HG03439 (cell line): ENCODE measurements around the gene ATG4C.

Experiments used
- ATAC-seq: cut with Tn5 transposase; IDR thresholded peaks from one replicate; pipeline ENCODE4 v1.9.1; 2021; ENCODE audit warnings: mild to moderate bottlenecking, moderate library complexity; ENCODE audit not compliant: unreplicated experiment

The ATG4C gene

GRCh38 chr1:62903522-62903921, 119.6 kb downstream of the ATG4C start:
- no peak for ATAC-seq

- no peak for ATAC-seq
Observed at GRCh38 chr1:62903982-62904855, 120.3 kb downstream of the ATG4C start.

DNA sequence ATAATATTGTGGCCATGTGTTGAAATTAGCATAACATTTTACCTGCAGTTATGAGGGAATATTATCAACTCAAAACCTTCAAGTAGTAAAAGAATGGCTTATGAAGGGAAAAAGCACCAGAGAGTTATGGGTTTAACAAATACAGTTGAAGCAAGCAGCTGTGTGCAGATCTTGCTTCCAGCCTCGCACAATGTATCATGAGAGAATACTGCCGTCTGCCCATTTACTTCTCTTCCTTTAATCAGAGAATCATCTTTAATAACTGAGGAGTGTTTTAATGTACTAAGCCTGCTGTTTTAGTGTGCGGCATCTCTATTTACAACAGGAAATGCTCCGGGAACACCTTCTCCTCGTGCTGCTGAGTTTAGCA, 120.9 kb downstream of the ATG4C start:
- ATAC-seq = no peak

DNA sequence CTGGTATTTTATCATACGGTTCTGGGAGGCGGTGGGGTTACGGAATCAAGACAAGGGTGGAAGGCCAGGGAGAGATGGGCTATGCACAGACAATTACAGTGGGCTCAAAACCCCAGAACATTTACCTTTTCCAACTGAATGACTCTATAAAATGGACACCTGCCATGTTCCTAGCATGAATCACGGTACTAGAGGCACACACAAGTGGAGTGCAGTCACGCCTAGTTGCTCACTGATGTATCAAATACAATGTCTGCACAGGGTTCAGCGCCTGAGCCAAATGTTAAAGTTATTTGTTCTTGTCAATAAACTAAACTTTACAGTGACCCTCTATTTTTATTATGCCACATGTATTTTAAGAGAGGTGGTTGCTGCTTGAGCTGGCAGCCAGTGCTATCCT, 121.4 kb downstream of the ATG4C start:
- no peak for ATAC-seq

DNA sequence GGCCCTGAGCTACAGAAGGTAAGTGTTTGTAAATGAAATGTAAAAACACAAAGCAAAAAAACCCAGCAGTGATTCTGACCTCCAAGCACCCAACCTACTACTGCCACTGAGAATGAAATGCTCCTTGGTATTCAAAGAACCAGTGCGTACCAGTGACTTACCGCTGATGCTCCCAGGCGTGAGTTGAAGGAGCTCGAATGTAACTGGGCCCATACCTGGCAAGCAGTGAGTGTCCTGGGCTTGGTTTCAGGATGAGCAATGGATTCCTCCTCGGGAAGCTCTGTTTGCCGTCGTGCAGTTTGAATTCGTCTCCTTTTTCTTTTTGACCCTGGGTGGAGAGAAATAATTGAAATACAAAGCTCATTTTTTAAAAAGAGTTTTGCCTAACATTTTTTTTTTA, 121.9 kb downstream of the ATG4C start:
- ATAC-seq = no peak

DNA sequence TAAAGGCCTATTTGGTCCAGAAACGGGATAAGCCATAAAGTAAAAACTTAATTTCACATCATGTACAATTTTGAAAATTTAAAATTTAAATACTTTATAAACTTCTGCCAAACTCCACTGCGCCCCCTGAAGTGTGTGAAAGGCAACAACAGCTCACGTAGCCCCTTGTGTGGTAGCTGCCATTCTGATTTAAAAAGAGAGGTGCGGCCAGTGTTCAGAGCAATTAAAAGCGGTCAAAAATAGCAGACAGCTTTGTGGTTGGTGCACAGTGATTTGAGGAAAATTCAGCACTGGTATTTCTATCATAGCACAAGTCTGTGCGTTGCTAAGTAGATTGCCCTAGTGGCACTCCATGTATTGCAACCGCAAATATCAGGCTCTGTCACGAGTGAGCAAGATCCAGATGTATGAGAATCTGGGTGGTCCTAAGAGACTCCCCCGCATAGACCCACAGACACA, 122.5 kb downstream of the ATG4C start:
- no peak for ATAC-seq

DNA sequence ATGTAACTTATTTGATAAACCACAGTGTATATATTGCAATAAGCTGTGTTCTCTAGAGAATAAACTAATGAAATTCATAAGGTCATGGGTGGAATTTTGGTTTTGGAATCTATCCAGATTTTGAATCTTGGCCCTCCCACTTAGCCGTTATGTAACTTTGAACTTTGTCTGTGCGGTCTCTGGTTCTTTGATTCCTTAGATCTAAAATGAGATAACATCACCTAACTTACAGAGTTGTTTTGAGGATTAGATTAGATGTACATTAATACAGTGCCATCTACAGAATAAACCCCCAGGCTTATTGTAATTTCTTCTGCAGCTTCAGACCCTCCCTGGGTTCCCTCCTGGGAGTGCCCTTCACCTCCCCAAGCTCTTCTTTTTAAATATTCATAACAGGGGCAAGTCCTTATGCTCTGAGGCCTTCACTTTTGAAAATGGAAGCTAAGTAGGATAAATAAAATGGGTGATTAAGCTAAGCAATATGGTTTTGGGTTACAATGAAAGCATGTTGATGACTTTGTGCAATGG, 124.3 kb downstream of the ATG4C start:
- ATAC-seq = no peak

- no peak for ATAC-seq
Observed at GRCh38 chr1:62912028-62912638, 128.2 kb downstream of the ATG4C start.
